OCI-LY1 (cell line): ENCODE data around the gene FOXF2.

Experiments used
- CTCF ChIP-seq: fragments of 200-600 bp; sonication (generic), shearing (Covaris generic); IDR thresholded peaks from 2 replicates; pipeline ENCODE4 v1.5.1; 2017; ENCODE audit warnings: mild to moderate bottlenecking, antibody characterized with exemption, low read length, moderate library complexity, mixed read lengths
- EZH2 ChIP-seq: fragments of 200-600 bp; sonication (generic), shearing (Covaris generic); IDR thresholded peaks from 2 replicates; pipeline ENCODE4 v1.8.0; 2017; ENCODE audit warnings: borderline replicate concordance, mixed run types, mild to moderate bottlenecking, antibody characterized with exemption, low read length, moderate library complexity, mixed read lengths

GRCh38 chr6:1389369-1390132 lies at the start of gene FOXF2:
- TF ChIP-seq EZH2 (no peak), CTCF (no peak)
